Muscle of back (tissue), 11 donors: ENCODE results near the gene CHD2. TPM values are rescaled to one million over a fixed set of nuclear protein-coding genes. Genes with fewer than 3 reads are reported as not detected.

Experiments used
- DNase-seq, 3 donors: peaks; one replicate each; pipeline versions ENCODE4 v3.0.0 to v3.0.0-alpha.2; 2013
- polyA plus RNA-seq, 10 donors: library from polyadenylated mRNA; unstranded; fragments of 120-200 nt; gene quantifications; one replicate each; pipeline ENCODE4 v1.2.1, GENCODE V29; 2013; ENCODE audit not compliant: insufficient read length in 10 of 10

CHD2 gene
- polyA plus RNA-seq, 10 donors, result 46.2 to 78.9 (median 61.4) TPM

GRCh38 chr15:92958105-92958504 is 58.0 kb downstream of the CHD2 start:
- no peak for DNase-seq

GRCh38 chr15:92959219-92959618 is 59.1 kb downstream of the CHD2 start:
- DNase-seq, result no peak

- no peak for DNase-seq
Observed at GRCh38 chr15:92960996-92961681, 61.0 kb downstream of the CHD2 start.

- DNase-seq, result no peak
Observed at GRCh38 chr15:92962914-92963313, 62.8 kb downstream of the CHD2 start.

GRCh38 chr15:92963794-92964193 is 63.7 kb downstream of the CHD2 start:
- DNase-seq, result no peak

- no peak for DNase-seq
Observed at GRCh38 chr15:92968926-92969651, 69.0 kb downstream of the CHD2 start.

GRCh38 chr15:92970656-92971055 is 70.5 kb downstream of the CHD2 start:
- DNase-seq, result no peak

GRCh38 chr15:92971081-92971480 is 71.0 kb downstream of the CHD2 start:
- DNase-seq, result no peak

GRCh38 chr15:92971713-92972112 is 71.6 kb downstream of the CHD2 start:
- no peak for DNase-seq

GRCh38 chr15:92974183-92974915 is 74.2 kb downstream of the CHD2 start:
- DNase-seq, result no peak

GRCh38 chr15:92979011-92979701 is 79.0 kb downstream of the CHD2 start:
- DNase-seq, result no peak

GRCh38 chr15:92981333-92981732 is 81.2 kb downstream of the CHD2 start:
- DNase-seq, result no peak

- no peak for DNase-seq
Observed at GRCh38 chr15:92984161-92984560, 84.0 kb downstream of the CHD2 start.

- DNase-seq, result no peak
Observed at GRCh38 chr15:92989470-92989869, 89.3 kb downstream of the CHD2 start.

- no peak for DNase-seq
Observed at GRCh38 chr15:92990031-92990430, 89.9 kb downstream of the CHD2 start.

- peak; percentile 23 to 52 (median 30) for DNase-seq
Observed at GRCh38 chr15:92992720-92993119, 92.6 kb downstream of the CHD2 start.

- no peak for DNase-seq
Observed at GRCh38 chr15:92997821-92998220, 97.7 kb downstream of the CHD2 start.

GRCh38 chr15:93001156-93001555 is 101.0 kb downstream of the CHD2 start:
- DNase-seq, result no peak

- no peak for DNase-seq
Observed at GRCh38 chr15:93001881-93002280, 101.8 kb downstream of the CHD2 start.

GRCh38 chr15:93005133-93005532 is 105.0 kb downstream of the CHD2 start:
- DNase-seq, result no peak

GRCh38 chr15:93007994-93008393 is 107.9 kb downstream of the CHD2 start:
- no peak for DNase-seq

- DNase-seq, result no peak
Observed at GRCh38 chr15:93012786-93013185, 112.7 kb downstream of the CHD2 start.
